Peyer's patch (tissue), 4 donors: ENCODE results near the gene SCARB1. TPM values are rescaled to one million over a fixed set of nuclear protein-coding genes. Genes with fewer than 3 reads are reported as not detected.

Source experiments
- DNase-seq, 3 donors: peaks; one replicate each; pipeline ENCODE4 v3.0.0-alpha.2; 2017 to 2019
- H3K27ac ChIP-seq, 4 donors: fragments of 200-600 bp; sonication (generic); one replicate each; pipeline ENCODE4 v1.5.1; 2016 to 2019
- H3K27me3 ChIP-seq, 2 donors: fragments of 200-600 bp; sonication (generic); one replicate each; pipeline ENCODE4 v1.5.1; 2019
- H3K36me3 ChIP-seq, 3 donors: fragments of 200-600 bp; sonication (generic); one replicate each; pipeline ENCODE4 v1.5.1; 2016 to 2019
- H3K4me1 ChIP-seq, 4 donors: fragments of 200-600 bp; sonication (generic); one replicate each; pipeline ENCODE4 v1.5.1; 2016 to 2019
- H3K4me3 ChIP-seq, 4 donors: fragments of 200-600 bp; sonication (generic); 1 replicate in 3 of 4; 2 replicates in 1 of 4; pipeline ENCODE4 v1.5.1; 2016 to 2019; ENCODE audit warnings: mild to moderate bottlenecking in 1 of 4
- H3K9me3 ChIP-seq, 4 donors: fragments of 200-600 bp; sonication (generic); one replicate each; pipeline ENCODE4 v1.5.1; 2016 to 2019; ENCODE audit warnings: mild to moderate bottlenecking in 1 of 4
- CTCF ChIP-seq, 6 experiments: fragments of 450-650 bp in 4 of 6; fragments of 200-600 bp in 2 of 6; sonication (generic) in 1 of 6; IDR thresholded peaks; one replicate each; pipeline ENCODE4 v1.5.1; 2017 to 2019; ENCODE audit warnings: antibody characterized with exemption in 6 of 6, mild to moderate bottlenecking in 3 of 6, moderate library complexity in 1 of 6
- POLR2A ChIP-seq, 2 donors: fragments of 450-650 bp; IDR thresholded peaks; one replicate each; pipeline ENCODE4 v1.5.1; 2017; ENCODE audit warnings: antibody characterized with exemption in 2 of 2, mild to moderate bottlenecking in 2 of 2, moderate library complexity in 2 of 2
- total RNA-seq, 4 donors: library from RNA; depleted of rRNA; stranded (reverse); fragments of >200 nt; gene quantifications; one replicate each; pipeline ENCODE4 v1.1.0, GENCODE V29; 2016

SCARB1 gene
- total RNA-seq, 4 donors from 2014 or later, result 14.9 to 214 (median 64.6) TPM

GRCh38 chr12:124862768-124863415, 772 bp downstream of the SCARB1 start:
- peak in 2 of 3 donors; percentile 48 to 59 for DNase-seq
- Histone ChIP-seq H3K9me3 (no peaks in the 10 kb centered on the region), H3K36me3 (no peaks in the 10 kb centered on the region), H3K4me1 (peaks cover 0 to 20% (median 3%) of the 10 kb centered on the region in 4 donors), H3K27me3 (no peaks in the 10 kb centered on the region), H3K4me3 (peak overlapping the region; percentile 69 to 94 (median 86)), H3K27ac (peak overlapping the region; percentile 56 to 77 (median 58))
- TF ChIP-seq POLR2A (IDR thresholded peaks at IDR 0.05), result no peak
- no peak for TF ChIP-seq CTCF (IDR thresholded peaks at IDR 0.05)

GRCh38 chr12:124861898-124862676, 1.6 kb downstream of the SCARB1 start:
- peak overlapping the region in 2 of 4 donors; percentile 91 to 94 for H3K4me3 ChIP-seq
- TF ChIP-seq POLR2A (IDR thresholded peaks at IDR 0.05), result no peak
- no peak for TF ChIP-seq CTCF (IDR thresholded peaks at IDR 0.05)
- no peak for DNase-seq
- no peaks in the 10 kb centered on the region for H3K9me3 ChIP-seq
- no peaks in the 10 kb centered on the region for H3K36me3 ChIP-seq
- H3K4me1 ChIP-seq, result peaks cover 0 to 15% (median 3%) of the 10 kb centered on the region in 4 donors
- no peak overlapping the region for H3K27ac ChIP-seq
- no peaks in the 10 kb centered on the region for H3K27me3 ChIP-seq

- Histone ChIP-seq H3K36me3 (no peaks in the 10 kb centered on the region), H3K9me3 (no peaks in the 10 kb centered on the region), H3K4me1 (peaks cover 0 to 17% (median 3%) of the 10 kb centered on the region in 4 donors), H3K4me3 (no peak overlapping the region), H3K27ac (no peak overlapping the region), H3K27me3 (no peaks in the 10 kb centered on the region)
- DNase-seq, result no peak
- no peak for TF ChIP-seq POLR2A (IDR thresholded peaks at IDR 0.05)
- no peak for TF ChIP-seq CTCF (IDR thresholded peaks at IDR 0.05)
Measured at GRCh38 chr12:124861492-124861891, 2.2 kb downstream of the SCARB1 start.

- Histone ChIP-seq H3K9me3 (no peaks in the 10 kb centered on the region), H3K4me1 (peaks cover 0 to 24% (median 2%) of the 10 kb centered on the region in 4 donors), H3K27ac (no peak overlapping the region), H3K36me3 (no peaks in the 10 kb centered on the region), H3K4me3 (no peak overlapping the region), H3K27me3 (no peaks in the 10 kb centered on the region)
- no peak for TF ChIP-seq POLR2A (IDR thresholded peaks at IDR 0.05)
- no peak for TF ChIP-seq CTCF (IDR thresholded peaks at IDR 0.05)
- DNase-seq, result no peak
Measured at GRCh38 chr12:124857921-124858461, 5.7 kb downstream of the SCARB1 start.

- Histone ChIP-seq H3K27me3 (no peaks in the 10 kb centered on the region), H3K27ac (no peak overlapping the region), H3K9me3 (no peaks in the 10 kb centered on the region), H3K36me3 (no peaks in the 10 kb centered on the region), H3K4me3 (no peak overlapping the region), H3K4me1 (peaks cover 0 to 24% (median 1%) of the 10 kb centered on the region in 4 donors)
- no peak for TF ChIP-seq CTCF (IDR thresholded peaks at IDR 0.05)
- TF ChIP-seq POLR2A (IDR thresholded peaks at IDR 0.05), result no peak
- DNase-seq, result no peak
Measured at GRCh38 chr12:124856842-124857178, 6.9 kb downstream of the SCARB1 start.
